HuH-7 (cell line): ENCODE data around the gene M1AP.

ENCODE experiments used
- DNase-seq: peaks from one replicate; pipeline ENCODE4 v3.0.0; 2011; ENCODE audit warnings: low spot score

The M1AP gene, protein sequence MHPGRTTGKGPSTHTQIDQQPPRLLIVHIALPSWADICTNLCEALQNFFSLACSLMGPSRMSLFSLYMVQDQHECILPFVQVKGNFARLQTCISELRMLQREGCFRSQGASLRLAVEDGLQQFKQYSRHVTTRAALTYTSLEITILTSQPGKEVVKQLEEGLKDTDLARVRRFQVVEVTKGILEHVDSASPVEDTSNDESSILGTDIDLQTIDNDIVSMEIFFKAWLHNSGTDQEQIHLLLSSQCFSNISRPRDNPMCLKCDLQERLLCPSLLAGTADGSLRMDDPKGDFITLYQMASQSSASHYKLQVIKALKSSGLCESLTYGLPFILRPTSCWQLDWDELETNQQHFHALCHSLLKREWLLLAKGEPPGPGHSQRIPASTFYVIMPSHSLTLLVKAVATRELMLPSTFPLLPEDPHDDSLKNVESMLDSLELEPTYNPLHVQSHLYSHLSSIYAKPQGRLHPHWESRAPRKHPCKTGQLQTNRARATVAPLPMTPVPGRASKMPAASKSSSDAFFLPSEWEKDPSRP

GRCh38 chr2:74648009-74648443, at the start of gene M1AP:
TSS of gene M1AP (minus strand) at chr2:74648330. CDS start at chr2:74640275, 8,055 bp downstream.
- DNase-seq, result peak; percentile 35

GRCh38 chr2:74696829-74697228, 48.7 kb upstream of the M1AP start:
- DNase-seq, result no peak

GRCh38 chr2:74695663-74696062, 47.5 kb upstream of the M1AP start:
- DNase-seq, result no peak

DNA sequence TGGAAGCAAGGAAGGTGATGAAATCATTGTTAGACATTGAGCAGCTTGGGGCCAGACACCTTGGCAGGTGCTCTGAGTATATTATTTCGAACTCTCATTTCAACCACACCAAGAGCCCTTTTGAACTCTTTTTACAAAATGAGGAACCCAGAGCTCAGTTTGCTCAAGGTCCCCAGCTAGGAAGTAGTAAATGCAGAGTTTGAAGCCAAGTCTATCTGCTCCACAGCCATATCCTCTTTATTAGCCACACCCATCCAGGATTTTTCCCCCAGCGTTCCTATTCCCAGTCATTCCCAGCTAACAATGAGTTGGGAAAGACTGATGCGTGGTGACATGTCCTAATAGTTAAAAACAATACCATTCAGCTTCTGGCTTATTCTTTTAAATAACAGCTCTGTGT, 46.2 kb upstream of the M1AP start:
- DNase-seq, result no peak

DNA sequence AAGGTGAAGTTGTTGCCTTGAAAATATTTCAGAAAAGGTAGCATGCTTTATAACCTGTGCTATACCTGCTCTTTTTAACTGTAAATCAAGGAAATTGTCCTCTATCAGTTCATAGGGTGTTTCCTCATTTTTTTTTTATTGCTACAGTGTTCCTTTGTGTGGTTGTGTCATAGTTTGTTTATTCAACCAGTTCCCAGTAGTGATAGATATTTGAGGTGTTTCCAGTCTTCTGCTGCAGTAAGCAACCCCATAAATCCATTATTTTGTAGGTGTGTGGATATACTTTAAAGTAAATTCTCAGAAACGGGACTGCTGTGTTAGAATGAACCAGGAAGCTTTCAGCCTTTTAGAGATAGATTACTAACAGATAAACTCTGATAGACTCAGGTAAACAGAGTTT, 45.5 kb upstream of the M1AP start:
- no peak for DNase-seq

- DNase-seq, result no peak
Measured at GRCh38 chr2:74693213-74693612, 45.1 kb upstream of the M1AP start.

DNA sequence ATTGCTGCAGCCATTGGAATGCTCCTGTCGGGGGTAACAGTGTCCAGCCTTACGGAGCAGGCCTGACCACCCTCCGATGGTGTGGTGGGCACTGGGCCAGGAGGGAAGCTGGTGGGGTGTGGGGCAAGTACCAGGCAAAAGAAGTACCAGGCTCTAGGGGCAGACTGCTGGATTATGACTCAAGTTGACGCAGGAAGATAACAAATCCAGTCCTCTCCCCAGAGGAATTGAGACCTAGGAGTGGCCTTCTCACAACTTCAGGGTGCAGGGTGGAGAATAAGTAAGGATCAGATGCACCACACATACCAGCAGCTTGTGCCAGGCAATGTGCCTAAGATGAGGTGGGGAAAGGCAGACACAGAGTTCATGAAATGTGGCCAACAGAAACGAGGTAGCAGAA, 43.8 kb upstream of the M1AP start:
- DNase-seq, result no peak

GRCh38 chr2:74690571-74690970, 42.4 kb upstream of the M1AP start:
- DNase-seq, result peak; percentile 39

DNA sequence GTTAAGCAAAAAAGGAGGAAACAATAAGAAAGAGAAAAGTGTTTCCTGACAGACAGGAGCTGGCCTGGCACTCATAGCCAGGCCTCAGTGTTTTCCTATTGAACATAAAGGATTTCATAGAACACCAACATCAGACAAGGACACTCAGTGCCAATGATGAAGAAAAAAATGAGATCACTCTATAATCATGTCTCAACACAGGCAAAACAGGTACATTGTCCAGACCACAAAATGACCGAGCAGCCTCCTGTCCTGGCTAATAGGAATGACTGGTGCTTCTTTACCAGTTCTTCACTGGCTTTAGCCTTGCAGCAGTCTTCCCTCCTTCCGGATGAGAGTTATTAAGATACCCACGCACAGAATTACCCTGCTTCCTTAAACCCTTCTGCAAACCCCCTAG, 41.5 kb upstream of the M1AP start:
- DNase-seq, result no peak

GRCh38 chr2:74688881-74689280, 40.8 kb upstream of the M1AP start:
- DNase-seq, result no peak

DNA sequence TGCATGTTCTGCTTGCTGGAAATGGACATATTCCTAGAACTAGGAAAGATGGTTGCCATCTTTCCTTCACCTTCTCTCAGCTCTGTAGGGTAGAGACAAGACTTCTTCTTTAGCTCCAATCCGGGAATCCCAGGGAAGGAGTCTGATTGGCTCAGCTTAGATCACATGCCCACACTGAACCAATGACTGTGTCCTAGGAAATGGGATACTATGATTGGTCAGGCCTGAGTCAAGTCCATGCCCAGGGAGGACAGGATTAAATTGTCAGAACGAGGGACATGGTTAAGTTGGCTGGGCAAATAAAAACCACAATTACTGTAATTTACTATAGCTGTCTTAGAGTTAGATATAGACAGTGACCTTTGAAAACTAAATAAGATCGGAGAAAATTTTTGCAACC, 37.3 kb upstream of the M1AP start:
- no peak for DNase-seq

- DNase-seq, result no peak
Measured at GRCh38 chr2:74682501-74682900, 34.4 kb upstream of the M1AP start.

DNA sequence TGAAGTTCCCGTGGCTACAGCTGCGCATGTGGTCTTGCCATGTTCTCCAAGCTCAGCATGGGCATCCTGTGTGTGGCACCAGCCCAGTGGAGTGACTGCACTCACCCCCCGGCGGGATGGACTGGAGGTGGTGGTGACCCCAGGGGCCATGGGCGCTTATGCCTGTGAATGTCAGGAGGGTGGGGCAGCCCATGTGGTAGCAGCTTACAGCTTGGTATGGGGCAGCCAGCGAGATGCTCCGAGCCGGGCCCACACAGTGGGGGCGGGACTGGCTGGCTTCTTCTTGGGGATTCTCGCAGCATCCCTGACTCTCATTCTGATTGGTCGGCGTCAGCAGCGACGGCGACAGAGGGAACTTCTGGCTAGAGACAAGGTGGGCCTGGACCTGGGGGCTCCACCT, 31.5 kb upstream of the M1AP start:
- DNase-seq, result no peak

DNA sequence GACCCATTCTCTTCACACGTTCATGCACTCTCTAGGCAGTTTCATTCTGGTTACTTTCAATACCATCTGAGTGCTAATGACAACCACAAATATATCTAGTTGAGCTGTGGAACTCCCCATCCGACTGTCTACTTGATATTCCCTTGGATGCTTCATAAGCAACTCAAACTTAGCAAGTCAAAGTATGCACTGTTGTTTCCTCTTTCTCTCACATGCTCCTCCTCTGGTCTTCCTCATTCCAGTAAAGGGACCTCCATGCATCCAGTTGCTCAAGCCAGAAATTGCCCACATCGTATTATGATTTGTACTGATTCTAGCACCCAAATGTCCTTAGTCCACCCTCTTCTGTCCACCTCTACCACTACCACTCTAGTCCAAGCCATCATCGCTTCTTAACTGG, 28.2 kb upstream of the M1AP start:
- no peak for DNase-seq

DNA sequence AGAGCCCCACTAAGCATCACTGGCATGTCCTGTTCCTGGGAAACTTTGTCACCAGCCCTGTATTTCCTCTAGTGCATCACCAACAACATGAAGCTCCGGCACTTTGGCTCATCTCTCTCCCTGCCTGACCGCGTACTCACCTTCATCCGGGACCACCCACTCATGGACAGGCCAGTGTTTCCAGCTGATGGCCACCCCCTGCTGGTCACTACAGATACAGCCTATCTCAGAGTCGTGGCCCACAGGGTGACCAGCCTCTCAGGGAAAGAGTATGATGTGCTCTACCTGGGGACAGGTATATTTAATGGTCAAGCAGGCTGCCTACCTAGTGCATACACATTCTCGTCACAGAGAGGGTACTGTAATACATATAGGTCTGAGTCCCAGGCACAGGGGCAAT, 27.0 kb upstream of the M1AP start:
- DNase-seq, result no peak

DNA sequence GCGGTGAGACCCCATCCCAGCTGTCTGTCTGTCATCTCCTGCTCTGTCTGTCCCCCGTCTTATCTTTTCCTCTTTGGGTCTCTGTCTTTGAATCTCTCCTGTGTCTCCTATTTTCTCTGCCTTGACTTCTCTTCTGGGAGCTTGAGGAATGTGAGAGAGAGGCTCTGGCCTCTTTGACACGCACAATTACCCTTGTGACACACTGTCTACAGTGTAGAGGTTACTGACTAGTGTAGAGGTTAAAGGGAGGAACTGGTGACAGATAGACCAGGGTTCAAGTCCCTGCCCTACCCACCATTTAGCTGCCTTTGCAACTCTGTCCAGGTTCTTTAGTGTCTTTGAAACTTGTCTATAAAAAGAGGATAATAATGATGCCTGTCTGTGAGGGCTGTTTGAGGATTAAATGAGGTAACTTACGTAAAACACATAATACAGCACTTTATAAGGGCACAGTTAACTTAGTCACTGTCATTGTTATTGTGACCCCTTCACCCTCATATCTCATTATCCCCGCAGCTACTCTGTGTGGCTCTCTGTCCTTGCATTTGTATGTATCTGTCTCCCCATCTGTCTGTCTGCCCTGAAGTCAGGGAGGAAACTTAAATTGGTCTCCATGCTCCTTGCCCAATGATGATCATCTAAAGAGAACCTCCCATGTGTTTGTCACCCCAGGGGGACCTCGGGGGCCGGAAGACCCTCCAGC, 25.8 kb upstream of the M1AP start:
- DNase-seq, result no peak

- DNase-seq, result no peak
Measured at GRCh38 chr2:74671479-74671878, 23.3 kb upstream of the M1AP start.

GRCh38 chr2:74670263-74670662, 22.1 kb upstream of the M1AP start:
- no peak for DNase-seq

DNA sequence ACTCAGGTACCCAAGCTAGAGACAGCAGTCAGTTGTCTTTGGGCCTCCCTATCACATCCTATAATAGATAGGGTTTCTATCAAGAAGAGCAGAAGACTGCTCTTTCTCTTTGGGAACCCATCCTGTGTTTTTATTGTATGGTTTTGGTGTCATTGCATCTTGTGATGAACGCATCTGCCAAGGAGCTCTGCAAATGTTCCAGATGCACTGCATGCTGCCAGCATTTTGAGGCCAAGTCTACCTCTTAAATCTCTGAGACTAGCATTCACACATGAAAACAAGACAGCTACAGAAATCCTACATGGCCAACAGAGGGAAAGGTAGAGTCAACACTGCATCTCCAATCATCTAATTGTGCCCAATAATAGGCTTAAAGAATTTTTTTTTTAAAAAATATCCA, 20.0 kb upstream of the M1AP start:
- no peak for DNase-seq

GRCh38 chr2:74659462-74659861, 11.3 kb upstream of the M1AP start:
- DNase-seq, result no peak

GRCh38 chr2:74658516-74658915, 10.4 kb upstream of the M1AP start:
- DNase-seq, result no peak

GRCh38 chr2:74655579-74655978, 7.4 kb upstream of the M1AP start:
- DNase-seq, result no peak
